Measurements from ENCODE around the gene TM9SF4.
A peak's percentile ranks its signal among the peaks of the same experiment; 100 is the strongest.

Gene TM9SF4

GRCh38 chr20:32159766-32160221 lies 50.3 kb downstream of the TM9SF4 start:
- no peak overlapping the region for H3K4me3 ChIP-seq (ENCODE audit: low read depth, low read length)
- DNase-seq (ENCODE audit: low read depth), result no peak
- no peak for TF ChIP-seq CTCF (conservative IDR thresholded peaks at IDR 0.05; ENCODE audit: low read depth, low read length)

GRCh38 chr20:32160341-32160740 lies 50.8 kb downstream of the TM9SF4 start:
- no peak overlapping the region for H3K4me3 ChIP-seq (ENCODE audit: low read depth, low read length)
- DNase-seq (ENCODE audit: low read depth), result no peak
- TF ChIP-seq CTCF (conservative IDR thresholded peaks at IDR 0.05; ENCODE audit: low read depth, low read length), result no peak

GRCh38 chr20:32162351-32162750 lies 52.8 kb downstream of the TM9SF4 start:
- no peak overlapping the region for H3K4me3 ChIP-seq (ENCODE audit: low read depth, low read length)
- TF ChIP-seq CTCF (conservative IDR thresholded peaks at IDR 0.05; ENCODE audit: low read depth, low read length), result no peak
- no peak for DNase-seq (ENCODE audit: low read depth)

- DNase-seq (ENCODE audit: low read depth), result no peak
- TF ChIP-seq CTCF (conservative IDR thresholded peaks at IDR 0.05; ENCODE audit: low read depth, low read length), result no peak
- H3K4me3 ChIP-seq (ENCODE audit: low read depth, low read length), result no peak overlapping the region
Measured at GRCh38 chr20:32163951-32164350, 54.4 kb downstream of the TM9SF4 start.

DNA sequence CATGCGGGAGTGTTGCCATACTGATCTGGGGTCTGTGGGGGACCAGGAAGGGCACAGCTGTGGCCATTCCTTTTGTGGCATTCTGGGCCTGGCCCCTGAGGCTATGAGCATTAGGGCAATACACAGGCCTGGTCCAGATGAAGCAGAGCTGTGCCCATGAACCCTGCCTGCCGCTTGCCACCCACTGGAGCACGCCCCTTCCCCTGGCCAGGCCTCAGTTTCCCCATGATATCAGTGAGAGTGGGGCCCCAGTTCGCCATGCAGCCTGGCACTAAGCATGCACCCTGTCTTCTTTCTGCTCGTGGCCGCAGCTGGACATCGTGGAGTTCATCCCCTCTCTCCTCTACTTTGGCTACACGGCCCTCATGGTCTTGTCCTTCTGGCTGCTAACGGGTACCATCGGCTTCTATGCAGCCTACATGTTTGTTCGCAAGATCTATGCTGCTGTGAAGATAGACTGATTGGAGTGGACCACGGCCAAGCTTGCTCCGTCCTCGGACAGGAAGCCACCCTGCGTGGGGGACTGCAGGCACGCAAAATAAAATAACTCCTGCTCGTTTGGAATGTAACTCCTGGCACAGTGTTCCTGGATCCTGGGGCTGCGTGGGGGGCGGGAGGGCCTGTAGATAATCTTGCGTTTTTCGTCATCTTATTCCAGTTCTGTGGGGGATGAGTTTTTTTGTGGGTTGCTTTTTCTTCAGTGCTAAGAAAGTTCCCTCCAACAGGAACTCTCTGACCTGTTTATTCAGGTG lies 55.6 kb downstream of the TM9SF4 start:
- peak; percentile 72 for DNase-seq (ENCODE audit: low read depth)
- H3K4me3 ChIP-seq (ENCODE audit: low read depth, low read length), result no peak overlapping the region
- TF ChIP-seq CTCF (conservative IDR thresholded peaks at IDR 0.05; ENCODE audit: low read depth, low read length), result no peak

DNA sequence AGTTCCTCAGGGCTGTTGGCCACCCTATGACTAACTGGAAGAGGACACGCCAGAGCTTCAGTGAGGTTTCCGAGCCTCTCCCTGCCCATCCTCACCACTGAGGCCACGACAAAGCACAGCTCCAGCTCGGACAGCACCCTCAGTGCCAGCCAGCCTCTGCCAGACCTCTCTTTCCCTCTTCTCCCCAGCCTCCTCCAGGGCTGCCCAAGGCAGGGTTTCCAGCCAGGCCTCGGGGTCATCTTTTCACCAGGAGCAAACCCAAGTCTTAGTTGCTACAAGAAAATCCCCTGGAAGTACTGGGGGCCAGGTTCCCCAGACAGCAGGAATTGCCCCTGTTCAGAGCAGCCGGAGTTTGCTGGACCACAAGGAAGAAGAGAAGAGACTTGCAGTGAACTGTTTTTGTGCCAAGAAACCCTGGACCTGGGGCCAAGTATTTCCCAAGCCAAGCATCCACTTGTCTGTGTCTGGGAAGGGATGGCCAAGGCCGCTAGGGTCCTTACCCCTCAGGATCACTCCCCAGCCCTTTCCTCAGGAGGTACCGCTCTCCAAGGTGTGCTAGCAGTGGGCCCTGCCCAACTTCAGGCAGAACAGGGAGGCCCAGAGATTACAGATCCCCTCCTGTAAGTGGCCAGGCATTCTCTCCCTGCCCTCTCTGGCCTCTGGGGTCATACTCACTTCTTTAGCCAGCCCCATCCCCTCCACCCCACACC lies 56.5 kb downstream of the TM9SF4 start:
- DNase-seq (ENCODE audit: low read depth), result peak; percentile 24
- no peak for TF ChIP-seq CTCF (conservative IDR thresholded peaks at IDR 0.05; ENCODE audit: low read depth, low read length)
- no peak overlapping the region for H3K4me3 ChIP-seq (ENCODE audit: low read depth, low read length)

Measured in choroid plexus epithelial cell (primary cell).